IMR-90 (cell line): ENCODE data around the gene CORO1C. TPM values are rescaled to one million over a fixed set of nuclear protein-coding genes. Genes with fewer than 3 reads are reported as not detected.

Source experiments
- BHLHE40 ChIP-seq: fragments of 150-350 bp; IDR thresholded peaks from 2 replicates; pipeline ENCODE4 v1.6.1; 2016; ENCODE audit warnings: mild to moderate bottlenecking, low read depth, low read length
- MXI1 ChIP-seq: IDR thresholded peaks from 2 replicates; pipeline ENCODE4 v1.6.1; 2012; ENCODE audit warnings: low read depth, mild to moderate bottlenecking, low read length, moderate library complexity, borderline replicate concordance
- polyA plus RNA-seq, 3 experiments: library from polyadenylated mRNA; depleted of rRNA; stranded (reverse); fragments of >200 nt; gene quantifications; 2 replicates each; pipeline ENCODE4 v1.2.3, GENCODE V29; 2012; ENCODE audit warnings: low replicate concordance in 1 of 3
- total RNA-seq: library from RNA; depleted of rRNA; stranded (reverse); fragments of >200 nt; gene quantifications from 2 replicates; pipeline ENCODE4 v1.2.3, GENCODE V29; 2012

The CORO1C gene
- total and polyA plus RNA-seq, 2 of the 4 experiments (the other 2 are of a cell fraction), result 675 to 1,100 TPM

DNA sequence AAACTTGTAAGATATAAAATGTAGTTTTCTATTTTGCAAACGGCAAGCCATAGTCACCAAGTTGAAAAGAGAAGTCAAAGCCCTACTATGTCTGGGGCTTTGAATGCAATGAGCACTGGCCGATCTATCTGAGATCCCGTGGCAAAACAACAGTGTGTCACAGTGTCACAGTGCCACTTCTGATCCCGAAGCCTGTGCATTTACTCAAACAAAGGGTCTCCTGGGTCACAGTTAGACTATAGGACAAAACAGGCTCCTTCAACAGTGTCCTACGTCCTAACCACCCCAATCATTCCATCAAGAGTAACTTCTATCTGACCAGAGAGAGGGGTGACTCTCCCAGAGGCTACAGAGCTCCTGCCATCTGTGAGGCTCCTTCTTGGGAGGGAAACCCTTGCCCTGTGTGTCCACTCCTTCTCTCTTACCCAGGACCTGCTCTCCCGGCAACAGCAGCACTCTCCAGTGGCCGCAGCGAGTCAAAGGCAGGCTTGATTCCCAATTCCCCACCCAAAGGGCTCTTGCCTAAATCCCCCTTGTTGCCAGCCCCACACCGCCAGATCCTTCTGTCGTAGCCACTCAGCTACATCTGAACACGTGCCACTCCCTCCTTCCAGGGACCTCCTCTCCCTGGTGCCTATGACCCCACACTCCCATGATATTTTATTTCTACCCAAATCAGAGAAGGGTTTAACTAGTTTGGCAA lies 83.6 kb downstream of the CORO1C start (continued):
- TF ChIP-seq BHLHE40, result no peak
- no peak for TF ChIP-seq MXI1
